ENCODE measurements around the gene SCAMP4.

DNA sequence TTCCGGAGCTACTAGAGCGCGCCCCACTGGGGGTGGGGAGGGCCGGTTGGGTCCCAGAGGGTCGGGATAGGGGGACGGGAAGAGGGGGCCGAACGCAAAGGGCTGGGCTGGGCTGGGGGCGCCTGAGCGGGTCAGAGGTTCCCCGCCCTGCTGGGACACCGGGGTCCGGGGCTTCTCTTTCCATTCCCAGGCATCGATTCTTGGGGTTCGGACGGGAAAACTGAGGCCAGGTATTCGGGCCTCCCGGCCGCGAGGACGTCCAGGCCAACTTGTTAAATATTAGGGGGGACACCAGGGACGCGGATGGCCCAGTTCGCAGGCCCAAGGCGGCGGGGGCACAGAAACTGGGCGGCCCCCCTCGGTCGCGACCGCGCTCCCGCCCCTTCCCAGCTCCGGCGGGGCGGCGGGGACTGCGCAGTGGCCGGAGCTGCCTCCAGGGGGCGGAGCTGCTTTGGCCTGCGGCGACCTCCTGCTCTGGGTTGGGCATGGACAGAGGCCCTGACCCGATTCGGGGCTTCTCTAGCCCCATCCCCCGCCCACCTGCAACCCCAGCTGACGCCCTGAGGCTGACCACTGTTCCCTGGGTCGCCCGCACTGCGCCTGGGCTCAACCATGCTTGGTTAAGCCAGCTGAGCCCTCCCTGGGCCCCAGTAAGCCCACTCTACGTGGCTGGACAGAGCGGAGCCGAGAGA is 40.6 kb upstream of the SCAMP4 start:
- no peak for TF ChIP-seq ZNF143 (CRISPR knock-in tag; IDR thresholded peaks at IDR 0.05)
- no peak for TF ChIP-seq SETDB1 (CRISPR knock-in tag; IDR thresholded peaks at IDR 0.05; ENCODE audit: borderline replicate concordance)
- no peak for TF ChIP-seq ZNF34 (CRISPR knock-in tag; IDR thresholded peaks at IDR 0.05; ENCODE audit: borderline replicate concordance)
- no peak for TF ChIP-seq ATF7 (IDR thresholded peaks at IDR 0.05)
- TF ChIP-seq ATF7 (CRISPR knock-in tag; IDR thresholded peaks at IDR 0.05): no peak
- TF ChIP-seq, protein P1, sequence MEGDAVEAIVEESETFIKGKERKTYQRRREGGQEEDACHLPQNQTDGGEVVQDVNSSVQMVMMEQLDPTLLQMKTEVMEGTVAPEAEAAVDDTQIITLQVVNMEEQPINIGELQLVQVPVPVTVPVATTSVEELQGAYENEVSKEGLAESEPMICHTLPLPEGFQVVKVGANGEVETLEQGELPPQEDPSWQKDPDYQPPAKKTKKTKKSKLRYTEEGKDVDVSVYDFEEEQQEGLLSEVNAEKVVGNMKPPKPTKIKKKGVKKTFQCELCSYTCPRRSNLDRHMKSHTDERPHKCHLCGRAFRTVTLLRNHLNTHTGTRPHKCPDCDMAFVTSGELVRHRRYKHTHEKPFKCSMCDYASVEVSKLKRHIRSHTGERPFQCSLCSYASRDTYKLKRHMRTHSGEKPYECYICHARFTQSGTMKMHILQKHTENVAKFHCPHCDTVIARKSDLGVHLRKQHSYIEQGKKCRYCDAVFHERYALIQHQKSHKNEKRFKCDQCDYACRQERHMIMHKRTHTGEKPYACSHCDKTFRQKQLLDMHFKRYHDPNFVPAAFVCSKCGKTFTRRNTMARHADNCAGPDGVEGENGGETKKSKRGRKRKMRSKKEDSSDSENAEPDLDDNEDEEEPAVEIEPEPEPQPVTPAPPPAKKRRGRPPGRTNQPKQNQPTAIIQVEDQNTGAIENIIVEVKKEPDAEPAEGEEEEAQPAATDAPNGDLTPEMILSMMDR (CRISPR knock-in tag; IDR thresholded peaks at IDR 0.05): peak; percentile 84
- no peak; the same call in 1 of the 2 replicates for TF ChIP-seq POLR2AphosphoS5 (IDR thresholded peaks at IDR 0.05; ENCODE audit: low read depth, low read length)
- peak; percentile 94 for TF ChIP-seq RAD21 (CRISPR knock-in tag; IDR thresholded peaks at IDR 0.05)
- TF ChIP-seq AGO1 (IDR thresholded peaks at IDR 0.05; ENCODE audit: low read depth, low read length, poor library complexity, severe bottlenecking): peak; percentile 51
- no peak for TF ChIP-seq GFI1 (CRISPR knock-in tag; IDR thresholded peaks at IDR 0.05; ENCODE audit: borderline replicate concordance)
- TF ChIP-seq, protein P2, sequence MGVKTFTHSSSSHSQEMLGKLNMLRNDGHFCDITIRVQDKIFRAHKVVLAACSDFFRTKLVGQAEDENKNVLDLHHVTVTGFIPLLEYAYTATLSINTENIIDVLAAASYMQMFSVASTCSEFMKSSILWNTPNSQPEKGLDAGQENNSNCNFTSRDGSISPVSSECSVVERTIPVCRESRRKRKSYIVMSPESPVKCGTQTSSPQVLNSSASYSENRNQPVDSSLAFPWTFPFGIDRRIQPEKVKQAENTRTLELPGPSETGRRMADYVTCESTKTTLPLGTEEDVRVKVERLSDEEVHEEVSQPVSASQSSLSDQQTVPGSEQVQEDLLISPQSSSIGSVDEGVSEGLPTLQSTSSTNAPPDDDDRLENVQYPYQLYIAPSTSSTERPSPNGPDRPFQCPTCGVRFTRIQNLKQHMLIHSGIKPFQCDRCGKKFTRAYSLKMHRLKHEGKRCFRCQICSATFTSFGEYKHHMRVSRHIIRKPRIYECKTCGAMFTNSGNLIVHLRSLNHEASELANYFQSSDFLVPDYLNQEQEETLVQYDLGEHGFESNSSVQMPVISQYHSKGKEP (CRISPR knock-in tag; IDR thresholded peaks at IDR 0.05): no peak

Measured in HepG2 (cell line).